WI38 (cell line): ENCODE data around the gene POM121C.
"Not testable (repeated sequence)": the region's sequence is repeated elsewhere in the genome, so short reads cannot be mapped to it uniquely, and the experiment has no call there.

Source experiments
- H3K4me3 ChIP-seq: 2 replicates; pipeline ENCODE4 v1.5.1; 2011; ENCODE audit warnings: low read depth, mild to moderate bottlenecking, control low read depth, low read length

Gene POM121C

DNA sequence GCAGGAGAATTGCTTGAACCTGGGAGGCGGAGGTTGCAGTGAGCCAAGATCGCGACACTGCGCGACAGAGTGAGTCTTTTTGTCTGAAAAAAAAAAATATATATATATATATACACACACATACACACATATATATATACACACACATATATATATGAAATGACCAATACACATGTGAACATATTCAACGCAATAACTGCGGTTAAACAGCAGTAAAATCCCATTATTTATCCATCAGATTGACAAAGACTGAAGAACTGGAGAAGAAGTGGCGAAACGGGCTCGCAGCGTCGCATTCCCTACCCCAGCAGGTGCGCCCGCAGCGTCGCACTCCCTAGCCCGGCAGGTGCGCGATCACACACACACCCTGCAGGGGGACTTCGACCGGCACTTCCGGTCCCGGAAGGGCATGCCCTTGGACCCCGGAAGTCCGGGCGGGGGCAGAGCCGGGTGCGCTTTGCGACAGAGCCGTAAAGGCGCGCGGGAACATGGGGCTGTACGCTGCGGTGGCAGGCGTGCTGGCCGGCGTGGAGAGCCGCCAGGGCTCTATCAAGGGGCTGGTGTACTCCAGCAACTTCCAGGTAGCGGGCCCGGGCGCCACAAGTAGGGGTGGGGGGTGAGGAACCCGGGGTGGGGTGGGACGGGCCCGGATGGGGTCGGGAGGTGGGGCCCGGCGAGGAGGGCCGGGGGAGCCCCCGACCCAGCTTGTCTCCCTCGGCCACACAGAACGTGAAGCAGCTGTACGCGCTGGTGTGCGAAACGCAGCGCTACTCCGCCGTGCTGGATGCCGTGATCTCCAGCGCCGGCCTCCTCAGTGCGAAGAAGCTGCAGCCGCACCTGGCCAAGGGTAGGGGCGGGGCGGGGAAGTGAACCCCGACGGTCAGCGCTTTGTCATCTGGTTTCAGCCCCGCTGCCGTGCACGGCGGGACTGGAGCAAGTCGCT lies 75.9 kb downstream of the POM121C start:
- H3K4me3 ChIP-seq = not testable (repeated sequence)

DNA sequence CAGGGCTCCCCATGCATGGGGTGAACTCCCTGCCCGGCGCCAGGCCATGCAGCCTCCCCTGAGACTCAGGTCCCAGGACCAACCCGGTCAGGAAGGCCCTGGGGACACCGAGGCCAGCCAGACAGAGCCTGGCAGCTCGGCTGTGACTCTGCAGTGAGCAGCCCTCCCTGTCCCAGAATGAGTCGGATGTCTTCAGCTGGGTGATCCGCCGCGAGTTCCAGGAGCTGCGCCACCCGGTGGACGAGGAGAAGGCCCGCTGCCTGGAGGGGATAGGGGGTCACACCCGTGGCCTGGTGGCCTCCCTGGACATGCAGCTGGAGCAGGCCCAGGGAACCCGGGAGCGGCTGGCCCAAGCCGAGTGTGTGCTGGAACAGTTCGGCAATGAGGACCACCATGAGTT lies 81.4 kb downstream of the POM121C start:
- not testable (repeated sequence) for H3K4me3 ChIP-seq

DNA sequence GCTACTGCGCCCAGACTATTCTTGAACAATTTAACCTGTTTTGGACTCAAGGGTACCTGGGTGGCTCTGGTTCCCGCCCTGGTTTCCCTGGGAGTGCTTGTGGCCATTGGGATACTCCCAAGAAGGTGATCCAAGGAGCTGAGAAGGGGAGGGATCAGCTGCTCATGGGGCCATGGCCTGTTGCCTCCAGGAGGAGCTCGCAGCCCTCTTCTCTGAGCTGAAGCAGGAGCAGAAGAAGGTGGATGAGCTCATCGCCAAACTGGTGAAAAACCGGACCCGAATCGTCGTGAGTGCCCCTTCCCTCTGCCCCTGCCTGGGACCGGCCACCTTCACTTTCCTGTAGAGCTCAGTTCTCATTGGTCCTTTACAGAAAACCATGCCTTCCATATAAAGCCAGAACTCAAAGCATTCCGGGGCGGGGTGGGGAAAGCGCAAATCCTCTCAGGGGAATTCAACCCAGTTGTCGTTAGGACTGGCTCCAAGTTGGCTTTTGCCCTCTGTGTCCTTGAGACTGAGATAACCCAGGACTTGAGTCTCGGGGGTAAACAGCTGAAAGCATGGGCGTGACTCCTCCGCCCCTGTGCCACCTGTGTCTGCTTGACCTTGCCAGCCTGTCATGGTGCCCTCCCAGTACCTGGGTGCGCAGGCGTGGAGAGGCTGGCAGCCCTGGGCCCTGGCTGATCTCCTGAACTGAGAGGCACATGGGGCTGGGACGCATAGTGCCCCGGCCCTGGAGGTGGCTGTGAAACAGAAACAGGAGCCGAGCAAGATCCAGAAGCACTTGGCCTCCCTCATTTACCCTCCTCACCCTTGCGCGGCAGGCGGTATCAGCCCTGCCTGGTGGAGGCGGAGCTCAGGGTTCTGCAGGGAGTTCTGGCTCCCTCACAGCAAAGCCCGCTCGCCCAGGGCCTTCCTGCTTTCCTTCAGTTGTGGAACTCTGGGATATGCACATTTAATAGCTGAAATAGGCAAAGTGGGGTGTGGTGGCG lies 82.3 kb downstream of the POM121C start:
- not testable (repeated sequence) for H3K4me3 ChIP-seq

DNA sequence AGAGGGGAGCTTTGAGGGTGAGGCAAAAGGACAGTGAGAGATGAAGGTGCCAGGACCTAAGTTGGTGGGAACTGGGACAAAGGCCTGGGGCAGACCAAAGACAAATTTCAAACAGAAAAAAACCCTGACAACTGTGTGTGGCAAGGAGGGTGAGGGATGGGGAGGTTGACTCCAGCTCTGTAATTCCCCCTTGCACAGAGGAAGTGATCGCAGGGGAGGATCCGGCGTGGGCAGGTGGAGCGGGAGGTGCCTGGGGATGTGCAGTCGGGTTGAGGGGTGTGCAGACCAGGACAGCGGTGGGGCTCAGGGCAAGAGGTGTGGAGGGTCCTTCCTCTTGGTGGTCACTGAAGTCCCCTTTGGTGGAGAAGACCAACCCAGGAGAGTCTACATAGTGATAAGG lies 85.5 kb downstream of the POM121C start:
- not testable (repeated sequence) for H3K4me3 ChIP-seq

DNA sequence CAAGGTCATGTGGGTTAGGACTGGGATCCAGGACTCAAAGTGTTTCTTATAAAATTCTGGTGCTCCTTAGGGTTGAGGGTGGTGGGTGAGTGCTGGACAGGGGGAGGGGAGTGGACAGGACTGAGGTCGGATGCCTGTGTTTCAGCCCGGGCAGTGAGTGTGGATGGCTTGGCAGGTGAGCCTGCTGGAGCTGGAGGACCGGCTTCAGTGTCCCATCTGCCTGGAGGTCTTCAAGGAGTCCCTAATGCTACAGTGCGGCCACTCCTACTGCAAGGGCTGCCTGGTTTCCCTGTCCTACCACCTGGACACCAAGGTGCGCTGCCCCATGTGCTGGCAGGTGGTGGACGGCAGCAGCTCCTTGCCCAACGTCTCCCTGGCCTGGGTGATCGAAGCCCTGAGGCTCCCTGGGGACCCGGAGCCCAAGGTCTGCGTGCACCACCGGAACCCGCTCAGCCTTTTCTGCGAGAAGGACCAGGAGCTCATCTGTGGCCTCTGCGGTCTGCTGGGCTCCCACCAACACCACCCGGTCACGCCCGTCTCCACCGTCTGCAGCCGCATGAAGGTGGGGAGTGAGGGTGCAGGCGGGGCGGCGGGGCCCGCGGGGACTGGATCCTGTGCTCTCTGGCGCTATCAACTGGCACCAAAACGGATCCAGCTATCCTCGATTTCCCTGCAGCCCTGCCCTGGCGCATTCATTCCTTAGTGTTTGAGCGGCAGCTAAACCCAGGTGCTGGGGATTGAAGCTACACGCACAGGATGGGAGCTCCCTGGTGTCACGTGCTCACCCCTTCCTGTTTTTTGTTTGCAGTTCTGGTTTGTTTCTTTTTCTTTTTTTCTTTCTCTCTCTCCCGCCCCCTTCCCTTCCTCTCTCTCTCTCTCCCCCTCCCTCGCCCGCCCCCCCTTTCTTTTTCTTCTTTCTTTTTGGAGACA lies 87.1 kb downstream of the POM121C start:
- H3K4me3 ChIP-seq = not testable (repeated sequence)

DNA sequence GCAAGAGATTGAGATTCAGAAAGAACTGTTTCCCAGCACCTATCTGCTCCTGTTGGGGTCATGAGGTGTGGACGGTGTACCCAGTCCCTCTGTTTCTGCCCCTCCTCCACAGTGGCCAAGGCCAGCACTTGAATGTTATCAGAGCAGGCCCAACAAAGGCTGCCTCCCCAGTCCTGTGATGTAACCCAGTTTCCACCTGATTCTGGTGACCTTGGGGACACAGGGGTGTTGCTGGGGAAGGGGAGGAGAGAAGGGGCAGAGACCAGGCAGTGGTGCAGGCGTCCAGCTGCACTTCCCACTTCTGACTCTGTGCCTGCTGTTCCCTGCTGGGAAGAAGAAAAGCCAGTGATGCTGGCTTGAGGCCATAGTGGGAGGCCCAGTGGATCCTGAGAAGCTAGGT lies 88.2 kb downstream of the POM121C start:
- not testable (repeated sequence) for H3K4me3 ChIP-seq

DNA sequence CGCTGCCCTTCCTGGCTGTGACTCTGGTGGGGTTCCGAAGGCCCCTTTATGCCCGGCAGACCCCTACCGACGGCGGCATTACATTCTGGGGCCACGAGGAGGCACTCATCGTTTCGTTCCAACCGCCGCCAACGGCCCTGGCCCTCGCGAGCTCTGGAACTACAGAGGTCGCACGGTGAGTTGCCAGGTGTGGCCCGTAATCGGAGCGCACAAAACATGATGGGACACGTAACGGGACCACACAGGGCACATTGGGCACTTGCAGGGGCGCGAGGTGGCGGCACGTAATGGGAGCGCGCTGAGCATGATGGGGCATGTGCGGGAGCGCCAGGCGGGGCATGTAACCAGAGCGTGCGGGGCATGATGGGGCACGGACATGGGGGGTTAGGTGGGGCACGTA lies 90.8 kb downstream of the POM121C start, which contains the start of gene TRIM73:
TSS of gene TRIM73 (plus strand) at position 301 of the 400 bp plus-strand sequence. CDS start 3,305 bp downstream, outside the sequence.
- H3K4me3 ChIP-seq = not testable (repeated sequence)

DNA sequence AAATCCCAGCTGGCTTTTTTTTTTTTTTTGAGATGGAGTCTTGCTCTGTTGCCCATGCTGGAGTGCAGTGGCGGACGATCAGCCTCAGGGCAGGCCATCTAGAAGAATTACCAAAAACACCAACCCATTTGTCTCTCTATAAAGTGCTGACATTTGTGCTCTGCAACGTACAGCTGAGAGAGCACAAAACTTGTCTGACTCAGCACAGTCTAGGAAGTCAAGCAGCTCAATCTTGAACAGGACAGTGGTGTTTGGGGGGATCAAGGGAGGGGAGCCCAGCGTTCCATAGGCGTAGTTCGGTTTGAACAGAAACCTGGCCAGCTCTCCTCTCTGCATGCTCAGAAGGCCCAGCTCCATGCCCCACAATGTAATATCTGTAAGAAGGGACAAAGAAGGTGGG lies 92.9 kb downstream of the POM121C start:
- H3K4me3 ChIP-seq = not testable (repeated sequence)

DNA sequence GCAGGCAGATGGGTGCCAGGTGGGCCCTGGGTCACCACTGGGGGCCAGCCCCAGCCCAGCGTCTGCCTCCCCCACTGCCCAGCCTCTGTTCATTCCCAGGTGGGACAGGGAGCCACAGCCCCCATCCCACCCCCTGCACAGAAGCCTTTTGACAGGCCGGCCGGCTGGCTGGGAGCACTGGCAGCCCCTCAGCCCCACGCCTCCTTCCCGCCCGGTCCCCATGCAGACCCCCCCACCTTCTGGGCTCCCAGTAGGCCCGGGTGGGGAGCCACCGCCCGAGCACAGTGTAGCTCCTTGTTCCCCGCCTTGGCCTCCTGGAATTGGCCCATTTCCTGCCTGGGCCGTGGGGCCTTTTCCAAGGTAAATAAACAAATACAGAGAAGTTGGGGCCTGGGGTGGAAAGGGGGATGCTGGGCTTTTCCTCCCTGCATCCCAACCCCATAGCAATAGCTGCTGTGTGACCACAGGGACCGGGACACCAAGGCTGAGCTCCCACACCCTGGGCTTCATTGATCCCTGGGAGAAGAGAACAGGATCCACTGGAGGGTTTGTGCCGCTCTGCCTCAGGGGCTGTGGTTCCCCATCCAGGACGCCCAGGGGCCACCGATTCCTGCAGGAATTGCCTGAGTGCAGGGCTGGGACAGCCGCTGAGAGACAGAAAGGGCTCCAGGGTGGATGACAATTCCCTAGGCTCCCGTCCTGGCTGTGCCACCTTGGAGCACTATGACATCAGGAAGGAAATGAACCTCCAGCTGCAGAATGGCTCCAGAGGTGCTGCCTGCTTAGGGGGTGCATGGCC lies 111.4 kb downstream of the POM121C start:
- not testable (repeated sequence) for H3K4me3 ChIP-seq

DNA sequence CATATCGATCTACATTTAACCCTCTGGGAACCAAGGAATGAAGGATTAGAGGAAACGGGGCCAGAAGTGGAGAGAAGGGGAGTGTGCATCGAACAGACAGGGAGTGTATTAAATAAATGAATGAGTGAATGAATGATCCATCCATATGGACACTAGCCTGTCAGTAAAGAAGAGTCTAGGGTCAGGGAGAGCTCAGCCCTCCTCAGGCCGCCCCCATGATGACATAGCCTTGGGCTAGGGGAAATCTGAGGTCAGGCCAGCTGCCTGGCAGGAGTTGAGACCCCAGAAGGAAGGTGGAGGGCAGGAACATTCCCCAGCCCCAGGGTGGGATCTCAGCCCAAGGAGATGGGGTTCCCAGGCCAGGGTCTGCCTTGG lies 112.0 kb downstream of the POM121C start:
- H3K4me3 ChIP-seq = not testable (repeated sequence)

DNA sequence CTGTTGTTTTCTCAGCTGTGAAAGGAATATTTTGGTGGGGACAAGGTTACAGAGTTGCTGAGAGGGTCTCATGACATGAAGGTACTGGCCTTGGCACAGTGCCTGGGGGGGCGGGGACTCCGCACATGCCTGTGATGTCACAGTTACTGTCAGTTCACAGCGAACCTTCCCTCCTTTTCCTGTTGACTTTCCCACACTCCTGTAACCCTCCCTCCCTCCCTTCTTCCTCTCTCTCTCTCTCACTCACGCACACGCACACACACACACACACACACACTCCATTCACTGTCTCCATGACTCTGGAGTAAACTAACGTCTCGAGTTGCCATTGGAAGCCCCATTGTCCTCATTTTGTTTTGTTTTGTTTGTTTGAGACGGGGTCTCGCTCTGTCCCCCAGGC lies 118.8 kb downstream of the POM121C start:
- not testable (repeated sequence) for H3K4me3 ChIP-seq
